Ascending aorta (tissue), 2 donors: Measurements from ENCODE around the gene SRRD. TPM values are rescaled to one million over a fixed set of nuclear protein-coding genes. Genes with fewer than 3 reads are reported as not detected.
"Not testable (repeated sequence)": the region's sequence is repeated elsewhere in the genome, so short reads cannot be mapped to it uniquely, and the experiment has no call there.

Source experiments
- DNase-seq, 2 donors: peaks; one replicate each; pipeline ENCODE4 v3.0.0-alpha.2; 2019; ENCODE audit warnings: low spot score in 2 of 2
- H3K27ac ChIP-seq, 2 donors: fragments of 200-600 bp; sonication (generic); one replicate each; pipeline ENCODE4 v1.5.1; 2016 to 2017; ENCODE audit warnings: mild to moderate bottlenecking in 1 of 2
- H3K27me3 ChIP-seq: fragments of 200-600 bp; sonication (generic); one replicate; pipeline ENCODE4 v1.5.1; 2017
- H3K36me3 ChIP-seq, 2 donors: fragments of 200-600 bp; sonication (generic); one replicate each; pipeline ENCODE4 v1.5.1; 2016
- H3K4me1 ChIP-seq, 2 donors: fragments of 200-600 bp; sonication (generic); one replicate each; pipeline ENCODE4 v1.5.1; 2016 to 2017; ENCODE audit warnings: mild to moderate bottlenecking in 1 of 2
- H3K4me3 ChIP-seq, 2 donors: fragments of 200-600 bp; sonication (generic); one replicate each; pipeline ENCODE4 v1.5.1; 2016 to 2017; ENCODE audit warnings: mild to moderate bottlenecking in 1 of 2
- H3K9me3 ChIP-seq, 2 donors: fragments of 200-600 bp; sonication (generic); one replicate each; pipeline ENCODE4 v1.5.1; 2016
- CTCF ChIP-seq, 3 experiments: fragments of 200-600 bp in 2 of 3; fragments of 450-650 bp in 1 of 3; sonication (generic) in 2 of 3; IDR thresholded peaks; one replicate each; pipeline ENCODE4 v1.5.1; 2016 to 2019; ENCODE audit warnings: antibody characterized with exemption in 3 of 3, mild to moderate bottlenecking in 1 of 3, moderate library complexity in 1 of 3
- intact Hi-C: fragments of 100-400 bp; cut with DNase I; formaldehyde crosslinking; loops from one replicate; pipeline ENCODE4 v1.15.1; 2023
- total RNA-seq: library from RNA; depleted of rRNA; stranded (reverse); fragments of >200 nt; gene quantifications from one replicate; pipeline ENCODE4 v1.1.0, GENCODE V29; 2016

SRRD gene
- total RNA-seq, 1 donor from 2014 or later, result 85.6 TPM

GRCh38 chr22:26522592-26522991 is 38.9 kb downstream of the SRRD start:
- Histone ChIP-seq H3K4me1 (no peaks in the 10 kb centered on the region), H3K27me3 (no peaks in the 10 kb centered on the region), H3K36me3 (peaks cover 0 to 6% of the 10 kb centered on the region in 2 donors), H3K9me3 (no peaks in the 10 kb centered on the region), H3K4me3 (no peak overlapping the region), H3K27ac (no peak overlapping the region)
- intact Hi-C loops, result no loop called here
- DNase-seq, result no peak
- TF ChIP-seq CTCF (IDR thresholded peaks at IDR 0.05), result no peak

GRCh38 chr22:26524870-26525269 is 41.2 kb downstream of the SRRD start:
- TF ChIP-seq CTCF (IDR thresholded peaks at IDR 0.05), result no peak
- Histone ChIP-seq H3K4me3 (no peak overlapping the region), H3K27ac (no peak overlapping the region)

GRCh38 chr22:26525946-26526564 is 42.4 kb downstream of the SRRD start:
- Histone ChIP-seq H3K27me3 (no peaks in the 10 kb centered on the region), H3K27ac (no peak overlapping the region), H3K4me1 (peaks cover 0 to 3% of the 10 kb centered on the region in 2 donors), H3K4me3 (no peak overlapping the region), H3K9me3 (no peaks in the 10 kb centered on the region), H3K36me3 (peaks cover 0 to 9% of the 10 kb centered on the region in 2 donors)
- intact Hi-C loops, result no loop called here
- no peak for TF ChIP-seq CTCF (IDR thresholded peaks at IDR 0.05)
- no peak for DNase-seq

More at GRCh38 chr22:26524870-26525269, 41.2 kb downstream of the SRRD start:
- Histone ChIP-seq H3K27me3 (no peaks in the 10 kb centered on the region), H3K36me3 (peaks cover 0 to 6% of the 10 kb centered on the region in 2 donors), H3K4me1 (peaks cover 0 to 3% of the 10 kb centered on the region in 2 donors), H3K9me3 (no peaks in the 10 kb centered on the region)
- intact Hi-C loops, result no loop called here
- no peak for DNase-seq

GRCh38 chr22:26527167-26527566 is 43.5 kb downstream of the SRRD start:
- TF ChIP-seq CTCF (IDR thresholded peaks at IDR 0.05), result no peak
- no peak overlapping the region for H3K4me3 ChIP-seq
- DNase-seq, result no peak

GRCh38 chr22:26527574-26528465 is 44.1 kb downstream of the SRRD start:
- intact Hi-C loops, result no loop called here
- no peak for TF ChIP-seq CTCF (IDR thresholded peaks at IDR 0.05)
- peaks cover 0 to 26% of the 10 kb centered on the region in 2 donors for H3K36me3 ChIP-seq
- H3K9me3 ChIP-seq, result no peaks in the 10 kb centered on the region
- H3K27ac ChIP-seq, result peak overlapping the region in 1 of 2 donors; percentile 13
- H3K4me1 ChIP-seq, result peaks cover 0 to 3% of the 10 kb centered on the region in 2 donors
- no peak for DNase-seq
- H3K27me3 ChIP-seq, result no peaks in the 10 kb centered on the region
- no peak overlapping the region for H3K4me3 ChIP-seq

More at GRCh38 chr22:26527167-26527566, 43.5 kb downstream of the SRRD start:
- intact Hi-C loops, result no loop called here
- H3K9me3 ChIP-seq, result no peaks in the 10 kb centered on the region
- H3K4me1 ChIP-seq, result peaks cover 0 to 3% of the 10 kb centered on the region in 2 donors
- no peak overlapping the region for H3K27ac ChIP-seq
- H3K36me3 ChIP-seq, result peaks cover 0 to 20% of the 10 kb centered on the region in 2 donors
- H3K27me3 ChIP-seq, result no peaks in the 10 kb centered on the region

- H3K27ac ChIP-seq, H3K27me3 ChIP-seq, H3K4me1 ChIP-seq, H3K9me3 ChIP-seq, intact Hi-C loops, DNase-seq, H3K4me3 ChIP-seq: not testable (repeated sequence)
- H3K36me3 ChIP-seq, result peaks cover 0 to 26% of the 10 kb centered on the region in 2 donors
Measured at GRCh38 chr22:26528518-26528917, 44.8 kb downstream of the SRRD start.
